ENCODE results near the gene HTT.

HTT gene

DNA sequence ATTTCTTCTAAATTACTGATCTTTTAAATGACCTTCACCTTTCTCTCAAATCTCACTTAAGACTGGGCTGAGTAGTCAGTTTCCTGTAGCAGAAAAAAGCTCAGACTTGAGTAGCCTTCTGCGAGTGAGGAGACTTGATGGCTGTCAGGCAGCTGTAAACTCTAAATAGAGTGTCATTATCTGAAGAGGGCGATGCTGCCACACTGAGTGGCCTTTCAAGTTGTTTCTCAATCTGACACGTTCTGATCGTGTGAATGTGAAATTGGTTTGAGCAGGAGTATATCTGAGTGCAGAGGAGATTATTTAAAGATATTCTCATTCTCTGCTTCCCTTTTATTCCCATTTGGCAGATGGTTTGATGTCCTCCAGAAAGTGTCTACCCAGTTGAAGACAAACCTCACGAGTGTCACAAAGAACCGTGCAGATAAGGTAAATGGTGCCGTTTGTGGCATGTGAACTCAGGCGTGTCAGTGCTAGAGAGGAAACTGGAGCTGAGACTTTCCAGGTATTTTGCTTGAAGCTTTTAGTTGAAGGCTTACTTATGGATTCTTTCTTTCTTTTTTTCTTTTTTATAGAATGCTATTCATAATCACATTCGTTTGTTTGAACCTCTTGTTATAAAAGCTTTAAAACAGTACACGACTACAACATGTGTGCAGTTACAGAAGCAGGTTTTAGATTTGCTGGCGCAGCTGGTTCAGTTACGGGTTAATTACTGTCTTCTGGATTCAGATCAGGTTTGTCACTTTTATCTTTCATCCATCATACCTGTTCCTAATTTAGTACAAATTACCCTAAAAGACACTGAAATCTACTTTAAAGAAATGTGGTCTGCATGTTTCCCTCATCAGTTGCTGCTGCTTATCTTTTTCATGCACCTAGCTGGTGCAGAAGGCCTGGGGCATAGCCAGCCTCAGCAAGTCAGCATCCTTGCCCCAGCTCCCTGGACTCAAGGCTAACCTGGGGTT is 100.2 kb downstream of the HTT start:
- DNase-seq (ENCODE audit: low spot score) = no peak

DNA sequence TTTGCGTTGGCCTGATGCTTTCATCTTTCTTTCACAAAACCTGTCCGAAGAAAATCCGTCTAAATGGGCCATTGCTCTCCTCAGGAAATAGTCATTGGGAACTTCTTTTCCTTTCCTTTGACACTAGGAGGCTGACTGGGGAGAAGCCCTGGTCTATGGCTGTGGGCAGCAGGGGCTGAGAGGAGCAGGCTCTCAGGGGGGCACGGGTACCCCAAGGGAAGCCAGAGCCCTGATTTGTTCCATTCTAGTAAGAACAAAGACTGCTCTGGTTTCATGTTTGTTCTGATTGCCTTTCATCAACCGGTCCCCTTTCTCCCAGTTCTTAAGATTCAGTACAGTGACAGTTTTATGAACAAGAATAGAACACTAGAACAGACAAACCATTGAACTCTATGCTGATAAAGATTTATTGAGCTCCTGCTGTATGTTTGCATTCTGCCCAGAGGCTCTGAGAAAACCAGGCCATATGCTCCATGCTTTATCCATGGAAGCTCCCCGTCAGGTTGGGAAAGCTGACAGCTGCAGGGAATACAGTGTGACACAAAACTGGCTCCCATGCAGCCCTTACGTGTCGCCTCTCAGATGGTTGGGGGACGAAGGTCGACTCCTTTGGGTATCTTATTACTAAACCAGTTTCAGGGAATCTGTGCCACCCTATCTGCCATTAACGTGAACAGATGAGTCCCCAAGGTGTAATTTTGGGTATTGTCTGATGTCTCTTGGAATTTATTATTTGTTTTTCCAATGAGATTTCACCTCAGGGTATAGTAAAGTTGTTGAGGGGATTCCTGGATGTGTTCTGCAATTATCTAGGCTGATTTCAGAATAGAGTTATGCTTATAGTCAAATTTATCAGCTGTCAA is 102.1 kb downstream of the HTT start:
- DNase-seq (ENCODE audit: low spot score) = no peak

DNA sequence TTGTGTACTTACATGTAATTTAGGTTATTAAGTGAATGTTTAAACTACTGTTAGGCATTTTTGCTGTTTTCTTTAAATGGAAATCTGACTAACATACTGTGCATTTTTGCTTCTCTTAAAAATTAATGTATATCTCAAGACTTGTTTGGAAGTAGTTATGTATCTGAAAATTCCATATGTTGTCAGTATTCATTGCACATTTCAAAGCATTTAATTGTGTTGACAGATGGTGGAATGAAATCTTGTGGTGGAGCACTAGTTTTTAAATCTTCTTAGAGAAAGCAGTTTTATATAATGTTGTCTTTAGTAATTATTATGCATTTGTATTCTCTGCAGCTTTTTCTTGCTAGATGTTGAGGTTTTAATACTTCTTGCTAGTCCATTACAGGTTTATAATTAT is 102.9 kb downstream of the HTT start:
- DNase-seq (ENCODE audit: low spot score) = no peak

DNA sequence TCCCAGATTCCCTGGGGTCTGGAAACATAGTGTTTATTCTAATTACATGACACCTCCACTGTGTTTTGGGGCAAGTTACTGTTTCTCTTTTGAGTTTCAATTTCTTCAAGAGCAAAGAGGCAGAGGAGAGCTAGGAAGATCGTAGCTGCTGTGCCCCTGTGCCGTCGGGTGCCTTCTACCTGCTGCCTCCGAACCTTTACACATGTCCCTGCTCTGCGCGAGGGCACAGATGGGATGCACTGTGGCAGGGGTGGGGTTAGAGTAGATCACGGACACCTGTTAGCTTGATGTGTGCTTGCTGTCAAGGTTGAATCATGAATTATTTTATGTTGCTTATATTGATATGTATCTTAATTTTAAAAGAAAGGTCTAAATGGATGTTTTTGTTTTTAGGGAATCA is 103.4 kb downstream of the HTT start:
- DNase-seq (ENCODE audit: low spot score) = no peak

DNA sequence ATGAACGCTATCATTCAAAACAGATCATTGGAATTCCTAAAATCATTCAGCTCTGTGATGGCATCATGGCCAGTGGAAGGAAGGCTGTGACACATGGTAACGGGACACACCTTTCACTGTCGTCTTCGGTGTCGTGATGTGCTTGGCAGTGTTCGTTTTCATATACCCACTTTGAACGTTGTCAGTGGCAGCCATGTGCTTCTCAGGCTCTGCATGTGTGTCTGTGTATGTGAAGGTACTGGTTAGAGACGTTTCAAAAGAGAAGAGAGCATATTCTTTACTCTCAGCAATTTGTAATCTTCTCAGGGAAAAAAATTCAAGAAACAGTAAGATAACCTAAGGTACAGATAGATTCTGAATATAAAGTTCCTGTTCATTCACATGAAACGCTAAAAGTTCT is 103.9 kb downstream of the HTT start:
- DNase-seq (ENCODE audit: low spot score) = no peak

DNA sequence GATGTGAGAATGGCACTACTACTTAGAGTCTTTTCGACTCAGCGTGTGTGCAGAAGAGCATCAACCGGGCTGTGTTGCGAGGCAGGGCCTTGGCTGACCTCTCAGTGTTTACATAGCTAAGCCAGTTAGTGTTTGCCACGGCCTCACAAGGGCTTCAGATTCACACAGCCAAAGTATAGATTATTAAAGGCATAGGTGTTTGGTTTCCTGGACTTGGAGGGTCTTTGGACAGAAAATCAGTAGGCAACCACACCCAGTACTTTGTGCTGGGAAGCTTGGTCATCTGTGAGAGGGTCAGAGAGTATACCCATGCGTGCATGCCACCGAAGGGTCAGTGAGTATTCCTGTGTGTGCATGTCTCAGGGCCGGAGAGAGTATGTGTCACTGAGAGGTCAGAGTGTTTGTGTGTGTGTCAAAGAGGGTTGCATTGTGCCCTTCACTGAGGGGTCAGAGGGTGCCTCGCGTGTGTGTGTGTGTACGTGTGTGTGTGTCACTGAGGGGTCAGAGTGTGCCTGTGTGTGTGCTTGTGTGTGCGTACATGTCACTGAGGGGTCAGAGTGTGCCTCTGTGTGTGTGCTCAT is 104.7 kb downstream of the HTT start:
- DNase-seq (ENCODE audit: low spot score) = no peak

DNA sequence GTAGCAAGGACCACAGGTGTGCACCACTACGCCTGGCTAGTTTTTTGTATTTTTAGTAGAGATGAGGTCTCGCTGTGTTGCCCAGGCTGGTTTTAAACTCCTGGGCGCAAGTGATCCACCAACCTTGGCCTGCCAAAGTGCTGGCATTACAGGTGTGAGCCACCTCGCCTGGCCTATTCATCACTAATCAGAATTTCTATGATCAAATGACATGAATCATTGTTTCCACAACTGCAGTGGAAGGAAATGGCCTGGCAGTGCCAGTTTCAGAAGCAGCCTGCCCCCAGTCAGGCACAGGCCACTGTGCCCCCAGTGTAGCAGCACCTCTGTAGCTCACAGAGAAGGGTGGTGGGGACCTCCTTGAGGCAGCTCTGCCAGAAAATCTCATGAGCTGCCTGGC is 108.5 kb downstream of the HTT start:
- DNase-seq (ENCODE audit: low spot score) = no peak

DNA sequence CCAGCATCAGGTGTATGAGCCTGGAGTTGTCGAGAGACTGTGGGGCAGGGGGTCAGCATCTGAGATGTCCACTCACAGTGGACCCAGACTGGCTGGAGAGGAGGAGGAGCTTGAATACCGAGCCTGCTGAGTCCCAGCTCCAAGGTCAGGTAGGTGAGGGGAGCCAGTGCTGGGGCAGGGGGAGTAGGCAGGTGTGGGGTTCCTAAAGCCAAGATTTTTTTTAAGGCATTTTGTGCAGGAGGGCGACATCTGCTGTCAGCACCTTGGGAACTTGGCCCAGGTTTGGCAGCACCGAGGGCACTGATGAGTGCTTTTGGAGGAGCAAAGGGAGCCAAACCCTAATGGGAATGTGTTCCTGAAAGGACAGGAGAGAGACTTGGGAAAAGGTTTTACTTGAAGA is 110.2 kb downstream of the HTT start:
- no peak for DNase-seq (ENCODE audit: low spot score)

DNA sequence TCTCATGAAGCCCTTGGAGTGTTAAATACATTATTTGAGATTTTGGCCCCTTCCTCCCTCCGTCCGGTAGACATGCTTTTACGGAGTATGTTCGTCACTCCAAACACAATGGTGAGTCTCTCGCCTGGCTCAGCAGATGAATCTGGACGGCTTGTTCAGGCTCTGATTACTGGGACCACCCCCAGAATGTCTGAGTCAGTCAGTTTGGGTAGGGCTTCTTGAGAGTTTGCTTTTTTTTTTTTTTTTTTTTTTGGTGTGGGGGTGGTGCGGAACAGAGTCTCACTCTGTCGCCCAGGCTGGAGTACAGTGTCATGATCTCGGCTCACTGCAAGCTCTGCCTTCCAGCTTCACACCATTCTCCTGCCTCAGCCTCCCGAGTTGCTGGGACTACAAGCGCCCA is 112.1 kb downstream of the HTT start:
- DNase-seq (ENCODE audit: low spot score) = no peak

DNA sequence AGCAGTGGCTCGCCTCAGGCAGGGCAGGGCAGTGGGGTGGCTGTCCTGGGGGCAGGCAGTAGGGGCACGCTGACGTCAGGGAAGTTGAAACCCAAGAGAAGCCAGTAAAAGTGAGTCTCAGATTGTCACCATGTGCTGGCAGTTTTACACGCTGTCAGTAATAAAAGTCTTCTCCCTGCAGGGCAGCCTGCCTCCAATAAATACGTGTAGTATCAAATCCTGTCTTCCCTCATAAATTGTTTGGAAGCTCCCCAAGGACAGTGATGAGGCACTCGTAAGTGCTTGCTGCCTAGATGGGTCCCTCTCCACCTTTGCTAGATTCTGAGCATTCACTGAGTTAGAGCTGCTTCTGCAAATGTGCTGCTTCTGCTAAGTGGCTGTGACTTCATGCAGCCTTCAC is 113.6 kb downstream of the HTT start:
- no peak for DNase-seq (ENCODE audit: low spot score)

DNA sequence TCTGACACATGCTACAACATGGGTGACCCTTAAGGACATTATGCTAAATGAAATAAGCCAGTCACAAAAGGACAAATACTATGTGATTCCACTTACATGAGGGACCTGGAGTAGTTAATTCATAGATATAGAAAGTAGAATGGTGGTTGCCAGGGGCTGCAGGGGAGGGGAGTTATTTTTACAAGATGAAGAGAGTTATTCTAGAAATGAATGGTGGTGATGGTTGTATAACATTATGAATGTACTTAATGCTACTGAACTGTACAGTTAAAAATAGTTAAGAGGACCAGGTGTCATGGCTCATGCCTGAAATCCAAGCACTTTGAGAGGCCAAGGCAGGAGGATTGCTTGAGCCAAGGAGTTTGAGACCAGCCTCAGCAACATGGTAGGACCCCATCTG is 115.0 kb downstream of the HTT start:
- DNase-seq (ENCODE audit: low spot score) = no peak

DNA sequence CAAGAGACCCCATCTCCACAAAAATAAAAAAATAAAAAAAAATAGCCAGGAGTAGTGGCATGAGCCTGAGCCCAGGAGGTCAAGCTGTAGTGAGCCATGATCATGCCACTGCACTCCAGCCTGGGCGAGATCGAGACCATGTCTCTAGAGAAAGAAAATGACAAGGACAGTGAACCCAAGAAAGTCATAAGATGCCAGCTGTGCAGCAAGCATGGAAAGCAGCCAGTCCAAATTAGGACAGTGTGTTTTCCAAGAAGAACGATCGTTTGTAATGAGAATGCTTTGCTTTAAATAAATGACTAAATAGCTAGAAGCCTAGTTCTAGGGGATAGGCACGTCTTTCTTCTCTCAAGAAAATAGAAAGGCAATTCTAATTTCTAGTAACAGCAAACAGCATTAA is 116.1 kb downstream of the HTT start:
- peak; percentile 16 for DNase-seq (ENCODE audit: low spot score)

DNA sequence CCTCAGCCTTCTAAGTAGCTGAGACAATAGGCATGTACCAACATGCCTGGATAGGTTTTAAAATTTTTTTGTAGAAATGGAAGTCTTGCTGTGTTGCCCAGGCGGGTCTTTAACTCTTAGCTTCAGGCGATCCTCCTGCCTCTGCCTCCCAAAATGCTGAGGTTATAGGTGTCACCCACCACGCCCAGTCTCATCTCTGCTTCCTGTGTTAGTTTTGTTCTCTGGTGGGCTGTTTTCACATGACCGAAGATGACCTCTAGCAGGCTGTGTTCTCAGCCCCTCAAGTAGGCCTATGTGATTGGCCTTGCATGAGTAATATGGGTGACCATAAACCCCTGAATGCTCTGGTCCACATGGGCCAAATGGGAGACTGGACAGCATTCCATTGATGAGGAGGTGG is 117.7 kb downstream of the HTT start:
- no peak for DNase-seq (ENCODE audit: low spot score)

DNA sequence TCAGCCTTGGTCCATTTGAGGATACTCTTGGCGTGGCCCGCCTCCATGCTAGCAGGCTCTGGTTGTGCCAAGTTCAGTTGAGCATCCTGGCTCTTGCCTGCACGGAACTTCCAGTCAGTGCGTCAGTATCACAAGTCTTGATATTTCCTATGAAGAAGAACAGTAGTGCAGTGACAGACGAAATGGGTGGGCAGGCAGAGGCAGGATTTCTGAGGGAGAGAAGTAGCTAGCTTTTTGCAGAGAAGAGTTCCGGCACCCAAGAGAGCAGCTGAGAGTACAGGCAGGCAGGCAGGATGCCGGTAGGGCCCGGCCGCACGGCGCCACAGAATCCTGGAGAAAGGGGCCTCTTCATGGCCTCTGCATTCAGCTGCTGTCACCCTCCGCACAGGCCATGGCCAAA is 118.3 kb downstream of the HTT start:
- DNase-seq (ENCODE audit: low spot score) = no peak

DNA sequence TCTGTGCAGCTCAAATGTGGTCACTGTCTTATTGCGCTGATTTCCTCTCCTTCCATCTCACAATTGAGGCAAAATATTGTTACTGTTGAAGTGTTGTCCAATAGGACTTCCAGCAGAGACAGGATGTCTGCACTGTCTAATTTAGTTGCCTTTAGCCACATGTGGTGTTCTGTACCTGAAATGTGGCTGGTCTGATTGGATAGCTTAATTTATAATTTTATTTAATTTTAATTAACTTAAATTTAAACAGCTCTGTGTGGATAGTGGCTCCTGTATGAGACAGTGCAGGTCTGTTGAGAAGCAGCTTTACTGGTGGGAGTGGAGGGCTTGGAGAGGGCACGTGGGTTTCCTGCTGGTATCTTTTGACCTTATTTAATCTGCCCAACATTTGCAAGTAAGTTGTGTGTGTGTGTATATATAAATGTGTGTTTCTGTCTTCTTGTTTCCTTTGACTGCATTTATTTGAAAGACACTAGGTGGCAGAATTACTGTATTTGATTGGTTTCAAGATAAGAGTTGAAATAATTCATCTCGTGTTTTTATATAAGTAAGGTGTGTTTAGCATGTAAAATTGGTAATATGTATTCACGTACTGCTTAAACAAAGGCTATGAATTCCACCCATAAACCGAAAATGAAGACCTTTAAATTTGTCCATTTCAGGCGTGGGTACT is 119.2 kb downstream of the HTT start:
- DNase-seq (ENCODE audit: low spot score) = peak; percentile 11

DNA sequence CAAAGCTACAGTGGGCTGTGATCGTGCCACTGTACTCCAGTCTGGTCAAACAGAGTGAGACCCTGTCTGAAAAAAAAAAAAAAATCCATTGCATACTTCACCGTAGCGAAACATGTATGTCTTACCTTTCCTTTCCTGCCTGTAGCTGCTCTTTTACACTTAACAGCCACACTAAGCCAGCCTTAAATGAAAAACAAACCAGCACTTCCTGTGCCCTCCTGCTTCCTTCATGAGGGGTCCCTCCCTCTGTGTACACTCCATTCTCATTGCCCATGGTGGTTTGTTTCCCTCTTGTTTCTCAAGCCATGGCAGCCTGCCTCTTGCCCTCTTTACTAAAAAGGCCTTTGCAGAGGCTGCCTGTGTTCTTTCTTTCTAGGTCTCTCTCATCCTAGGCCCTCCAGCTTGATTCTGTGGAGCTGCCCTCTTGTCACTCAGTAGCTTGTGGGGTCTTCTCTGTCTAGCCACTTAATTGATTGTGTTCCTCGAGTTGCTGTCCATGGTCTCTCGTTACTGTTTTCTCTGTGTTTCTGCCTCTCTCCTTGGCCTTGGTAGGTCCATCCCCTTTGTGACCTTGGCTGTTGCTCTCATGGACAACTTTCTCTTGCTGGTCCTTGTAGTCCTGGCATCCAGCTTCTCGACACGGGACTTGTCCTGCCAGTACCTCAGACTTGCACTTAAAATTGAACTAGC is 122.3 kb downstream of the HTT start:
- no peak for DNase-seq (ENCODE audit: low spot score)

DNA sequence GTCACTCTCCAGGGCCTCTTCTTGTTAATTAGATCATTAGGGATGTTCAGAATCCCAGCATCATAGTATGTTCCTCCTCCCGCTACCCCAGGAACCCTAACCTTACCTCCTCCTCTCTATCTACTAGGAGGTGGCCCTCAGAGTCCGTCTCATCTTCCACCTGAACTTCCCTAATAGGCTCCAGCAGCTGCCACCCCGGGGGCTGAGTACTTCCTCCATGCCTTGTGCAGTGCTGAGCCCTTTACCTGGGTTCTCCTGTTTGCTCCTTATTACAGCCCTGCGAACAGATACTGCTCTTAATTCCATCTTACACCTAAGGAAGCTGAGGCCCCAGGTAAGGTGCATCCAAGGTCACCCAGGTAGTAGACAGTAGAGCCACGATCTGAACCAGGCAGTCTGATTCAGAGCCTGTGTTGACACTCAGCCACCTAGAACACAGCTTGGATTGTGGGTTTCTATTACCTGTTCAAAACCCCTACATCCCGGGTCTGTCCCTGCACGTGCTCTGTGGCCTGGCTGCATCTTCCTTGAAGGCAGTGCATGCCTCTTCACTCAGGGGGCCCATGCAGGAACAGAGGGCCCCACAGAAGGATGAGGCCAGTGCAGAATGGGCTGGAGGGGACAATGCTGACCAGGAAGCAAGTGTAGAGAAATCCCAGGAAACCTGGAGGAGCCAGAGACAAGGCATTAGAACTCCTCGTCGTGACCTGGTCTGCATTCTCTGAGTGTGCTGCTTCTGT is 123.1 kb downstream of the HTT start:
- no peak for DNase-seq (ENCODE audit: low spot score)

DNA sequence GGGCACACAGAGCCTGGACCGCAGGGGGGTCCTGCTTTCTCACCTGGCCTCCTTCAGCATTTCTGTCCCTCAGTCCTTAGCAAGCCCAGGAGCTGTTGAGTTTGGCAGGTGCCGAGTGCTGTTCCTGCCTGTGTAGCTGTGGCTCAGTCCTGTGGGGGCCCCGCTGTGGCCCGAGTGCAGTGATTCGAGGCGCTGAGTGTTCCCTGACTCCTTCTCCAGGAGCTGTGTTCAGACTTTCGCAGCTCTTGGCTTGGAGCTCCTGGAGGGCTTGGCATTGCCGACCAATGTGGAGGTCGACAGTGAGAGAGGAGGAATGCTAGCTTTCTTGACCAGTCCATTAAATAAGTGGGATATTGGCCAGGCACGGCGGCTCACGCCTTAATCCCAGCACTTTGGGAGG is 124.4 kb downstream of the HTT start:
- DNase-seq (ENCODE audit: low spot score) = no peak

DNA sequence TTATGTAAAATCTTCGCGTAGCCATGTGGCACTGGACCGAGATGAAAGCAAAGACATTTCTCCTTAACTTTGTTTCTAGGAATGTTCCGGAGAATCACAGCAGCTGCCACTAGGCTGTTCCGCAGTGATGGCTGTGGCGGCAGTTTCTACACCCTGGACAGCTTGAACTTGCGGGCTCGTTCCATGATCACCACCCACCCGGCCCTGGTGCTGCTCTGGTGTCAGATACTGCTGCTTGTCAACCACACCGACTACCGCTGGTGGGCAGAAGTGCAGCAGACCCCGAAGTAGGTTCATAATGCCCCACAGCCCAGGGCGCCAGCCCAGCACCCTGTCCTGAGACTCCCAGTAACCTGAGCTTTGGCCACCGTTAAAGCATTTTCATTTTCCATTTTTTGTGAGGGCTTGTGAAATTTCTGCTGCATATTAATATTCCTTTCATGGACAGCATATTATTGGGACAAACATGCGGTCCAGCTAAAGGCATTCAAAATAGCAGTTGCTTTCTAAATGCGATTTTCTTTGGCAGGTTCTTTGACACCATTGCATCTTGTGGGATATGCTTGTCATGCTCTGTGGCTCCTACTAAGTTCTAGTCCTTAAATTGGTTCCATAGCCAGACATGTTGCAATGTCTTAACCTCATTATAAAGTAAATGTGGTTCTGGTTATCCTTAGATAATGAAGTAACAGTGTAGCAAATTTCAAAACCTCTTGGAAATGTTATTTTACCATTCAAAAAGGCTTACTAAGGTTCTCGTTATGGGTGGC is 125.4 kb downstream of the HTT start:
- no peak for DNase-seq (ENCODE audit: low spot score)
